Stimulated activated CD4-positive, alpha-beta T cell treated with anti-CD3 and anti-CD28 coated beads, Interleukin-1b, Interleukin-23, amount 100 ng/mL, for 1 hour (primary cell): Measurements from ENCODE around the gene MRPL40.

Experiments used
- DNase-seq, 2 donors: peaks; one replicate each; pipeline ENCODE4 v3.0.0-alpha.2; 2020; ENCODE audit warnings: low read depth in 2 of 2

Gene MRPL40

DNA sequence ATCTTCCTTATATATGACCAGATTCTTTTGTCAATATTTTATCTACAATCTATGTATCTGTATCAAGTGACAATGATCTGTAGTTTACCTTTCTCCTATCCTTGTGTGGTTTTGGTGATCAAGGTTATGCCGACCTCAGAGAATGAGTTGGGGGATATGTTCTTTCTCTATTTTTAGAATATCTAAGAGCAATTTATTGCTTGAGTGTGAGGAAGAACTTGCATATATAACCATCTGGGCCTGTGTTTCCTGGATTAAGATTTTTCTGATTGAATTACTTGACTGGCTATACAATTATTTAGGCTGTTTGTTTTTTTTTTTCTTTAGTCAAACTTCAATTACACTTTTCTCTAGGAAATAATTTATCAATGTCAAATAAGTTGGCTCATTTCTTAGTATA, 29.2 kb downstream of the MRPL40 start:
- no peak for DNase-seq

DNA sequence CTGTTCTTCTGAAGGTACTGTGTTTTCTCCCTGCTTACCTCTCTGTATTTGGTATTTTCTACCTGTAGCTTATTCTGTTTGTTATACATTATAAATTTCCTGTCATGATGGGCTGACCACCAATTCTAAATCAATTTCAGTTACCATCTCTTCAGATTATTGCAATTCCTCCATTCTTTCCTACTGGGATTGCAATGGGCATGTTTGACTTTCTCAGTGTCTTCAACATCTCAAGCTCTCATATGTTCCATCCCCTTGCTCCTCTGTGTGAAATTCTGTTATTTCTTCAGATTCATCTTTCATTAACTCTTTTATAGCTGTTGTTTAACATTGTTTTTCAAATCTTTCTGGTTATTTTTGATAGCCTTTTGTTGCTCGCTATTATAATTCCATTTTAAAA, 30.7 kb downstream of the MRPL40 start:
- DNase-seq, result no peak

DNA sequence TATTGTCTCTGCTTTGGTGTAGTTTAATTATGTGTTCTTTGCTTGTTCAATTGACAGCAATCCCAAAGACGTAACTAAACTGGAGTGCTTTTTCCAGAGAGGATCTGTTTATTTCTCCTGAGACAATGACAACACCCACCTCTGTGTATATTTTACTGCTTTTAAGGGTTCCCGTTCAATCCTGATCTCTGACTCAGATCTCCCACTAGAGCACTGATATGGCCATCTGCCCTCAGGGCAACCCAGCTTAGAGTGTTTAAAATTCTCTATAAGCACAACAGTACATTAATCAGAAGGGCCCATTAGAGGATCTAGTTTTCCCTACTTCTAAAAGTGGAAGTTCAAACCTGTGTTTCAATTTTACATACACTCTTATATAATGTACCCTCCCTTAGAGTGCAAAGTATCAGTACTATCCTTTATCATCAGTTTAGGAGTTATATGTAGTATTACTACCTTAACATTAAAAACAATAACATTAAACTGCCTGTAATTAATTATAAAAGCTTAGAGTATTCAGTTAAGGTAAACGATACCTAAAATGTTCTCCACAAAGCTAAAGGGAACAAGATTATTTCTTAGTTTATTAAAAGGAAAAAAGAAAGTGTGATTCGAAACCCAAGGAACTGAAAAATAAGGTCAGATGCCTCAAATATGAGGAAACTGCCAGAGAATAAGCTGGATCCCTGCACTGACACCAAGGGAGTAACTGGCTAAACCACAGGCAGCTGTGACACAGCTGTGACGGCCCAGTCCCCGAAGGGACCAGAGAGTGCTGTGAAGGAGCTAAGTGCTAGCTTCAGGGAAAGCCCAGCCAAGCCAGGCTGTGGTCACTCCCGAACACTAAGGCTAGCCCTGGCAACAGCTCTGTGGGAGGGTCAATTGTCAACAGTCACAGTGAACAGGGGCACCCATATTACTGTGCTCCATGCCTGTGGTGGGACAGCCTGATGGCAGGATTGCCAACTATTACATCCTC, 31.4 kb downstream of the MRPL40 start:
- no peak for DNase-seq

DNA sequence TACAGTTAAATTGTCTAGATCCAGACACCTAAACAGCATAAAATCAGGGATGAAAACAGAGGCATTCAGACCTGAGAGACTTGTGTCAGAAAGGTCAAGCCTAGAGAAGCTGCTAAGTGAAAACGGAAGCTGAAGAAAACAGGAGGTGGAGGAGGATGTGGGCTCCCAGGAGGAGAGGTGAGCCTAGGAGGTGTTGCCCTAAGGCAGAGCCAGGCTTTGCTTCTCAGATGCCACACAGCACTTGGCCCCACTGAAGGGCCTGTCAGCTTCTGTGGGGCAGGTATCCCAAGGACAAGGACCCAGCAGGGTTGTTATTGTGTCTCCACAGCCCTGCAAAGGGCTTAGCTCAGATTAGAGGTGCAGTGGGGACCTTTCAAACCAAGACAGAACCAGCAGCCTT, 32.2 kb downstream of the MRPL40 start:
- DNase-seq, result no peak

DNA sequence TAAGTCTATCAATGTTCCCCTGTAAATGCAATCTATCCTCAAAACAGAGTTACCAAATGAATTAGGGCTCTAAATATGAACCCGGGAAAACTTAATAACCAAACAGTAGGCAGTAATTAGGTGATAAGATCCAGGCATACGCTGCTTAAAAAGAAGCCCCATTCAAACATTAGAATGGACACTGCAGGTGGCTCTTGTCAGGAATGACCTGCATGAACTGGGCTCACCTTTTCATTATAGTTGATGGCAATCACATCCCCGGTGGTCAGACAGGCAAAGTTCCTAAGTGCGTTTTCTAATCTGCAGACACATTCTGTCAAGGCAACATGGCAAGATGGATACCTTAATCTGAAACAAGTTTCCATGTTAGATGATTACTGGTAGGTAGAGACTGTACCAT, 32.6 kb downstream of the MRPL40 start:
- DNase-seq, result no peak

DNA sequence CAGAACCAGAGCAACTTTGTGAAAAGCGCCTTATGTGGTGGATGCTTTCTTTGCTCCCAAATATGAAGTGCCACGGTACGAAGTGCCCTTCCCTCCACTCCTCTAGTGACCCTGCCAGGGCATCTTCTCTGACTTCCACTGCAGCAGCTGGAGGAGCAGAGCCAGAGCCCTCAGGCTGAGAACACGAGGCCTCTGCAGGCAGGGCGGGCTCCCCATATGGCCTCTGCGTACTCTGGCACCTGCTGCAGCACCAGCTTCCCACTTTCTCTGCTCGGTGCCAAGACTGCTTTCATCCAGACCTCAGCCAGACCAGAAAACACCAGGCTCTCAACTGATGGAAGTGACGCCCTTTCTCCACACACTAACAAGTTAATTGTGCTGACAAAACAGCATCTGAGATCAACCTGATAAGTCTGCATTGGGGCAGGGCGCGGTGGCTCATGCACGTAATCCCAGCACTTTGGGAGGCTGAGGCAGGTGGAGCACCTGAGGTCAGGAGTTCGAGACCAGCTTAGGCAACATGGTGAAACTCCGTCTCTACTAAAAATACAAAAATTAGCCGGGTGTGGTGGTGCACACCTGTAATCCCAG, 33.9 kb downstream of the MRPL40 start:
- DNase-seq, result no peak

DNA sequence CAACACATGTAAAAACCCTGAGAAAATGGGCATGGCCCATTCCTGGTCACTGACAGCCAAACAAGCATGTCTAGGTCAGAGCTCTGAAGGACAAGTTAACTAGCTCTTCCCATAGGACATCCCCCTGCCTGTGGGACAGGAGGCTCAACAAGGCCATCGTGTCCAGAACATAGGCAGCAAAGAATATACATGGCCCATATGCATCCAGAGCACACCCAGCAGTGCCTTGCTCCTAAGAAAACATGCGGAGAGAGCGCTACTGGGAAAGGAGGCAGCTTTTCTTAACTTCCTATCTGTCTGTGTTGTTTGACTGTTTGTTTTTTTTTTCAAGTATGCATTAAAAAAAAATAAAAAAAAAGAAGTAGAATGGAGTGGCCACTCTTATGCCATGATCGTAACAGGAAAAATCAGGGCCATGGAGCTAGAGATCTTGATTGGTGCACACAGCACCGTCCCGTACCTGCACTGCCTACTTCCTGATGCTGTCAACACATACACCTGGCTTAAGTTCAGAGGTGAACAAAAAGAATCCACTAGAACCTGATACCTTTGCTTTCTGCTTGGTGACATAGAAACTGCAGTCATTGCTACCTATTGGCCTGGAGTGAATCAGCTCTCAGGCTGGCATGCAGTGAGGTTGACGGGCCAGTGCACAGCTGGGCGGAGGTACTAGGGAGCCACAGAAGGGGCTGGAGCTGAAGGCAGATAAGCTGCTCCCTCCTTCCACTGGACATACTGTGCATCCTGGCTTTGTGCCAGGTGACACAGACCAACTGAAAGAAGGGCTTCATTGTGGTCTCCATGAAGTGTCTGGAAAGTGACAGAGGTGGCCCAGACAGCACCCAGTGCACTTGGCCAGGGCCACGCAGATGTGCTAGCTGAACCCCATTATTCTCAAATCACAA, 34.8 kb downstream of the MRPL40 start:
- no peak for DNase-seq

DNA sequence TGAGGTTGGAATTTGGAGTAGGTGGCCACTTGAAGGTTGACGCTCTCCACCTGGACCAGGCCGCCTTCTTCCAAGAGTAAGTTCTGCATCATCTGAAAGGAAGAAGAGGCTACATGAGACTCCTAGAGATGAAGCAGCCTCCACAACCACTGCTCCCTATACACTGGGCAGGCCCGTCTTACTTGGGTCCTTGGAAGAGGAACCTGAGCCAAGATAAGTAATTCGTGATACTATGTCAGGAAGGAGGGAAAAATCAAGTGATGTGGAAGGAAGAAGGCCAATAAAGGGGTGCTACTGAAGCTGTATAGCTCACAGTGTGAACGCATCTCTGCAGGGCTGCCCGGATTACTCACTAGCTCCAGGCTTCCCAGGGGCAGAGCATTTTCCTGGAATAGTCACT, 35.6 kb downstream of the MRPL40 start:
- DNase-seq, result no peak

DNA sequence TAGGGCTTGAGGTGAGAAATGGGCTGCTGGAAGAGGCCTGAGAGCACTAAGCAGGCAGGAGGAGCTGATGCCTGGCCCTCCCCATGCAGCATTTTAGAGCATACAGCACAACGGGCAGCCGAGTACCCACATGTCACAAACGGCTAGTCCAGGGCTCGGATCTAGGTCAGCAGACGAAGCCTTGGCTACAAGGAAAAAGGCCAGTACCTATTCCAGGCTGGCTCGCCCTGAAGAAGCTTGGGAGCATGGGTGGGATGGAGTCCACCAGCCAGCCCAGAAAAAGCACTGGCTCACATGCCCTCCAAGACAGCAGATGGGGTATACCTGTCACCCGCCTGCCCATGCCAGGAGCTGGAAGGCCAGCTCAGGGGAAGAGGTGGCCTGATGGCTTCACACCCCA, 37.1 kb downstream of the MRPL40 start:
- DNase-seq, result no peak

DNA sequence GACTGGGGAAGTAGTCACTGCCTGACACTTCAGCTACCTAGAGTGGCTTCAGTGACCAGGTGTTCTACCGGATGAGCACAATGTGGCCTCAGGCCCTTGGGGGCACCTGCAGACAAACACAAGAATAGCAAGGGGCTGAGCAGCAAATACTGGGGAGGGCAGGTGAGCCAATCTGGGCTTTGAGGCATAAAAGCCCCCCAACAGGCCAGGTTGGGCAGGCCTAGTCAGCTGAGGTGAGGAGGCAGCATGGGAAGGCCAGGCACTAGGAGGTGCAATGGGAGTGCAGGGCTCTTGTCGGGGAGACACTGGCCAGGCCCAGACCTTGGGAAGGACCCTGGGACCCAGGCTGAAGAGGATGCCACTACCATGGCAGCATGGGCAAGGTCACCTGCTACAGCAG, 37.7 kb downstream of the MRPL40 start:
- DNase-seq, result no peak

DNA sequence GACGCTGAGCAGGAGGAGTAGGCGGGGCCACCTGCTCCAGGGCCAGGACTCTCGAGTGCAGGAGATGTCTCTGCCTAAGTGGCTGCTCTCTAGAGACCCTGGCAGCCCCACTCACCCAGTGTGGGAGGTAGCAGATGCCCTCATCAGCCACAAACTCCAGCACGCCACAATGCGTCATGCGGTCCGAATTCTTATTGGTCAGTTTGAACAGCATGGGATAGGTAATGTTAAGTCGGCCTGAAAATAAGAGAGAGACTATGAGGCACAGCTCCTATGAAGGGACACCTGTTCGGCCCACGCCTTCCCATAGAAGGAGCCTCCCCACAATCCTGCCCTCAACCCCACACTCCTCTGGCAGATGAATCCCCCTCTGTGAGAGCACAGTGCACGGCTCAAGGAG, 39.2 kb downstream of the MRPL40 start:
- no peak for DNase-seq

DNA sequence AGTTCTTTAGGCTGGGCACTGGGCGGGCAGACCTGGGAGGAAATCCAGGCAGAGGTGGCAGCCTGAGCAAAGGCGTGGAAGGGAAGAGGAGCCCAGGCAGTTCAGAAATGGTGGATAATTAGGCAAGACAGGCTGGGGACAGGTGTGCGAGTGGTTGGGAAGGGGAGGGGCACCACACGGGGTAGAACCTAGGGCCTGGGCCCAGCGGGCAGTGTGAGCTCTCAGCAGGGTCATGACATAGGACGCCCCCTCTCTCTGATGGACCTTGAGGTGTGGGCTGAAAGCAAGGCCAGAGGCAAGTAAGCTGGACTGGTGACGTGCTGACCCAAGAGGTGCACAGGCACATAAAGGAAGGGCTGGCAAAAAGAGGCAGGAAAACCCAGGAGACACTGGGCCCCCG, 39.9 kb downstream of the MRPL40 start:
- no peak for DNase-seq

DNA sequence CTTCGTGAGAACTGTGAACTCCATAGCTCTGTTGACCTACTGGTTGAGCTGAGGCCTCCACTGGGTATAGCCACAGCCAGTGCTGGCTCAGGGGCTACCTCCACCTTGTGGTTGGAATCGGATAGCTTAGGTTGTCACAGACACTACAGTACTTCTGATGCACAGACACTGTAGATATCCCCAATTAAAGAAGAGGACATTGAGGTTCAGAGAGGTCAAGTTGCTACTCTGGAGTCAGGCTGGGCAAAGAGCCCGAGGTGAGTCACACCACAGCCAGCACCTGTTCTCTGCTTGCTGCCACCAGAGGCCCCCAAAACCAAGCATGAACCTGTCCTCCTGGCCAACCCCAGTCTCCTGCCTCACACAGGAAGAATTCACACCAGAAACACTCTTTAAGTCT, 41.2 kb downstream of the MRPL40 start:
- no peak for DNase-seq

DNA sequence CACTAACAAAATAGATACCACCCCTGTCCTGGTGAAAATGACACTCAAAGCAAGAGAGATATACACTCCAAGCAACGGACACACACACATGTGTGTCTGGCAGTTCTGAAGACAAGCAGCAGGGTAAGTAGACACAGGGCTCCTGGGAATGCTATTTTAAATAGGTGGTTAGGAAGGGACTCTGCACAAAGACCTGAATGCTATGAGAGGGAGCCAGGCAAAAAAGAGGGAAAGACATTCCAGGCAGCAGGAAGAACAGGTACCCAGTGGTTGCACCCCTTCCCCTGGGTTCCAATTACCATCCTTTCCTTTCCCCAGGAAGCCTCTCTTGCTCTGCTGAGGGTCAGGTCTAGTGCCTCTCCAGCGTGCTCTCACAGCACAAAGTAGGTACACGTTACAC, 43.7 kb downstream of the MRPL40 start:
- no peak for DNase-seq

DNA sequence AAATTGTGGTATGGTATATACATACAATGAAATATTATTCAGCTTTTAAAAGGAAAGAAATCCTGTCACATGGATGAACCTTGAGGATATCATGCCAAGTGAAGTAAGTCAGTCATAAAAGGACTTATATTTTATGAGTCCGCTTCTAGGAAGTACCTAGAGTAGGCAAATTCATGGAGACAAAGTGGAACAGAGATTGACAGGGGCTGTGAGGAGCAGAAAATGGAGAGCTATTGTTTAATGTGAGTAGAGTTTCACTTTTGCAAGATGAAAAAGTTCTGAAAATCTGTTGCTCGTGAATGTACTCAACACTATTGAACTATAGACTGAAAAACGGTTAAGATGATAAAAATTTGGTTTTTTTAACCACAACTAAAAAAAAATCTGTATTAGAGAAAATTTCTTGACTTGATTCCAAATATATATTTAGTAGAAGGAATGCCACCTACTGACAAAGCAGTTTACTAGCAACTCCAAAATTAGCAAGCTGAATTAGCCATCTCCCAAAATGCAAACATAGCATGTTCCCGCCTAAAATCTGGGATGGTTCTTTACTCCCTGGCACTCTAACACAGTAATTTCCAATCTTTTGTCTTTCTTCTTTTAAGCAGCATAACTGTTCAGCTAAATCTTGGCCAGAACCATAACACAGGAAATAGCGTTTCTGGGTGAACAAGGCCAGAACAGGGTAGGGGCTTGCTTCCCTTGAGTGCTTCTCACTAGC, 45.1 kb downstream of the MRPL40 start:
- DNase-seq, result no peak

DNA sequence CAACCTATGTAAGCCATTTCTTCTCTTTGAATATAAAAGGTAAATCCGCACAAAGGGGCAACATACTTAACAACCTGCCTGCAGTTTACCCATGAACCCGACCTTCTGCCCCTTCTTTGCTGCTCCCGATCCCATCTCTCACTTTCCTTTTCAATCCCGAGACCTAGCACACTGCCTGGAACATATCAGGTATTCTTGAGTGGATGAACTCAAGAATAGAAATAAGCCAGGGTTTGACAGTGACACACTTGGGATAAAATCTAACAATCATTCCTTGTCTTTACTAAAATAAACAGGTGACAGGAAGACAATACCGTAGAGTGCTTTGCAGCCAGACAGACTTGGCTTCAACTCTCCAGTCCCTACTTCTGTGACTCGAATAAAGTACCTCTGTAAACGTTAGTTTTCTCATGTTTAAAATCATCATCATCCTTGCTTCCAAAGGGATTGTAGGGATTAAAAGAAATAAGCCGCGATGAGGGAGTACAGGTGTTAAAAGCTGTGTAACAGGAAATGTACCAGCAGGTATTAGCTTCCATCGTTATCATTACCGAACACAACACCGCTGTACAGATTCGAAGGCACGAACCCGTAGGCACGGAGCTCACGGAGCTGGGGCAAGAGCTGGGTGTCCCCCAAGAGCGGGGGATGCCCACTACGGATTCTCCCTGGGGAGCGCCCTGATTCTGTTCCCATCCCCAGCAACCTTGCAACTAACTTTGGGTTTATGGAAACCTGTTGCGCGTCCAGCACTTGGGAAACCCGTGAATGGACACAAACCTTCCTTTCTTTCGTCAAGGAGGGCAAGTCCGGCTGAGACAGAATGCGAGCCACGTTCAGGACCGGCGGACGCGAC, 45.9 kb downstream of the MRPL40 start:
- no peak for DNase-seq

DNA sequence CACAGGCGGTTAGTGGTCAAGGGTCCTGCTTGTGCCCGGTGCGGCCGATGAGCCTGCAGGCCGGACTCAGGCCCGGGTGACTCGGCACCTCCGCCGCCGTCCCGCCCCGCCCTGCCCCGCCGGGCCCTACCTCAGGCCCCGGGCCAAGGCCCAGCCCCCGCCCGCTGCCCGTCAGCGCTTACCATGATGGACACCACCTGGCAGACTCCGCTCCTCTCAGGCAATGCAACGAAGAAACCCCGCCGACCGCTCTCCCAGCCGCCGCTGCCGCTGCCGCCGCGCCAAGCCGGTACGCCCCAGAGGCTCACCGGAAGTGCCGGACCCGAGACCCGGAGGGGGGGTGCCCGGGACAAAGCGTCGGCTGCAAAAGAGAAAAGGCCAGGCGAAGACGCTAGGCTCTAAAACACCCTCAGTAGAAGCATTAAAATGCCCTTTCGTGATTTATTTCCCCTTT, 46.6 kb downstream of the MRPL40 start, which contains the start of gene UFD1:
TSS of gene UFD1 (minus strand) at position 293 of the 454 bp plus-strand sequence. CDS start at position 185, 108 bp downstream.
- DNase-seq, result peak; percentile 34 to 61

DNA sequence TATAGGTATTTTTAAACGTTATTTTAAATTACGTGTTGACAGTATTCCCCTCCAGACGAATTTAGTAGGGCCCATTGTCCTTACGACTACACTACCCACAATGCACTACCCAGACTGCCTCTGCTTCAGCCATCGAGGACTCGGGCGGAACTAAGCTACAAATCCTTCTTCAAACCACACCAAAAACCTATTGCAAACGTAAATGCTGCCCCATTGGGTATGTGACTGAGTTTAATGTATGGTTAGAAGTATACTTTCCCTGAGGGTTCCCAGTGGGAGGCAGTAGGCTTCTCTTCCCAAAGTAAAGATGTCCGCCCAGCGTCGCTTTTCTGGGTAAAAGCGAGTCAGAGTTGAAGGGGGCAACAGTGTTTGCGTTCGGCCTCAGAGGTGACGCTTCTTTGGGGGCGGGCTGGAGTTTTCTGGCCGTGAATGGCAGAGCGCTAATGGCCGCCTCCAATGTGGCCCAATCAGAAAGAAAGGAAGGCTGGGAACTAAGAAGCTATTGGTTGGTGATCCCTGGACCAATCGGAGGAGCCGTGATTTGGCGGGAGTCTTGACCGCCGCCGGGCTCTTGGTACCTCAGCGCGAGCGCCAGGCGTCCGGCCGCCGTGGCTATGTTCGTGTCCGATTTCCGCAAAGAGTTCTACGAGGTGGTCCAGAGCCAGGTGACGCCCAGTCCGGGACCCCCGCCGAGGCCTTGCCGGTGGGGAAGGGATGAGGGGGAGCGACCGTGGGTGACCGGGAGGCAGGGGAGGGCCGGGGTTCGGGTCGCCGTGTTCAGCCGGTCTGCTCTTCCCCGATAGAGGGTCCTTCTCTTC, 47.2 kb downstream of the MRPL40 start, which contains the start of gene CDC45:
TSS of gene CDC45 (plus strand) at position 566 of the 818 bp plus-strand sequence. CDS start at position 615, 49 bp downstream.
- peak; percentile 78 to 79 for DNase-seq

DNA sequence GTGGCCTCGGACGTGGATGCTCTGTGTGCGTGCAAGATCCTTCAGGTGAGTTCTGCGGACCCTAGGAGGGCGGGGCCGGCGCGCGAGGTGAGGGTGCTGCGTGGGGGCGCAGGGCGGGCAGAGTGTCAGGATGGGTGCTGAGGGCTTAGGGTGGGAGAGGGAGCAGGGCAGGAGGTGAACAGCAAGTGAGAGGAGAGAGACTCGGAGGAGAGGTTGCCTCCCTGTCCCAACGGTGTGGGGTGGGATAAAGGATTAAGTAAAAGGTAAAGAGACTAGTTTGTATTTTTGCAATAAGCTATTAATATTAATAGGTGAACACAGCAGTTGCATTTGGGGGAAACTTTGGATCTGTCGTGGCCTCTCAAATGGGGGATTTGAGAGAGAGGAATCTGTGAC, 47.8 kb downstream of the MRPL40 start:
- no peak for DNase-seq
